Stimulated activated CD8-positive, alpha-beta memory T cell treated with anti-CD3 and anti-CD28 coated beads, Interleukin-15, amount 100 ng/mL, for 4 hours (primary cell): ENCODE measurements around the gene WNT8B.

Source experiments
- DNase-seq, 2 donors: peaks; one replicate each; pipeline ENCODE4 v3.0.0-alpha.2; 2020; ENCODE audit warnings: low read depth in 2 of 2

WNT8B gene

GRCh38 chr10:100483876-100484666, 21.3 kb downstream of the WNT8B start:
- DNase-seq: no peak

GRCh38 chr10:100485366-100485765, 22.6 kb downstream of the WNT8B start:
- DNase-seq: no peak

- no peak for DNase-seq
These were observed 23.1 kb downstream of the WNT8B start for GRCh38 chr10:100485801-100486495.

GRCh38 chr10:100487529-100487928, 24.7 kb downstream of the WNT8B start:
- DNase-seq: no peak

GRCh38 chr10:100489396-100489795, 26.6 kb downstream of the WNT8B start:
- no peak for DNase-seq

- DNase-seq: no peak
These were observed 27.7 kb downstream of the WNT8B start for GRCh38 chr10:100490531-100490930.

- DNase-seq: no peak
These were observed 33.8 kb downstream of the WNT8B start for GRCh38 chr10:100496567-100496966.

GRCh38 chr10:100498059-100498458, 35.2 kb downstream of the WNT8B start:
- no peak for DNase-seq

- DNase-seq: no peak
These were observed 38.6 kb downstream of the WNT8B start for GRCh38 chr10:100501423-100501822.

GRCh38 chr10:100502926-100503494, 40.2 kb downstream of the WNT8B start:
- DNase-seq: no peak

- DNase-seq: no peak
These were observed 41.3 kb downstream of the WNT8B start for GRCh38 chr10:100504096-100504495.

GRCh38 chr10:100505164-100505563, 42.4 kb downstream of the WNT8B start:
- DNase-seq: no peak

GRCh38 chr10:100506596-100507356, 44.0 kb downstream of the WNT8B start:
- DNase-seq: no peak

- DNase-seq: no peak
These were observed 44.5 kb downstream of the WNT8B start for GRCh38 chr10:100507357-100507732.

- DNase-seq: no peak
These were observed 45.5 kb downstream of the WNT8B start for GRCh38 chr10:100508266-100508665.

- no peak for DNase-seq
These were observed 45.9 kb downstream of the WNT8B start for GRCh38 chr10:100508691-100509150.

GRCh38 chr10:100509241-100509840, 46.5 kb downstream of the WNT8B start:
- DNase-seq: peak; percentile 32 to 47

- DNase-seq: peak; percentile 38 to 56
These were observed 47.9 kb downstream of the WNT8B start for GRCh38 chr10:100510533-100511308.

- no peak for DNase-seq
These were observed 52.8 kb downstream of the WNT8B start for GRCh38 chr10:100515612-100516011.

GRCh38 chr10:100516847-100517246, 54.0 kb downstream of the WNT8B start:
- DNase-seq: no peak

- DNase-seq: no peak
These were observed 56.0 kb downstream of the WNT8B start for GRCh38 chr10:100518761-100519241.
